HepG2 (cell line): ENCODE results near the gene PRKCE.

ENCODE experiments used
- CREM ChIP-seq, 2 experiments: sonication (generic) in 1 of 2; formaldehyde crosslinking in 1 of 2; IDR thresholded peaks; 2 replicates each; pipeline versions ENCODE4 v1.4.0 to v1.6.1; 2016 to 2020; ENCODE audit warnings: antibody characterized with exemption in 1 of 2, mild to moderate bottlenecking in 1 of 2, missing genetic modification reagents in 1 of 2
- POGZ ChIP-seq: sonication (generic); formaldehyde crosslinking; IDR thresholded peaks from 2 replicates; pipeline ENCODE4 v1.4.0; 2020; ENCODE audit warnings: mild to moderate bottlenecking, missing genetic modification reagents
- TAF1 ChIP-seq: sonication (generic); formaldehyde crosslinking; IDR thresholded peaks from 2 replicates; pipeline ENCODE4 v1.4.0; 2020; ENCODE audit warnings: missing genetic modification reagents
- TF ChIP-seq, protein P1 (sequence below): IDR thresholded peaks from 2 replicates; pipeline ENCODE4 v1.6.1; 2016; ENCODE audit warnings: mild to moderate bottlenecking

DNA sequence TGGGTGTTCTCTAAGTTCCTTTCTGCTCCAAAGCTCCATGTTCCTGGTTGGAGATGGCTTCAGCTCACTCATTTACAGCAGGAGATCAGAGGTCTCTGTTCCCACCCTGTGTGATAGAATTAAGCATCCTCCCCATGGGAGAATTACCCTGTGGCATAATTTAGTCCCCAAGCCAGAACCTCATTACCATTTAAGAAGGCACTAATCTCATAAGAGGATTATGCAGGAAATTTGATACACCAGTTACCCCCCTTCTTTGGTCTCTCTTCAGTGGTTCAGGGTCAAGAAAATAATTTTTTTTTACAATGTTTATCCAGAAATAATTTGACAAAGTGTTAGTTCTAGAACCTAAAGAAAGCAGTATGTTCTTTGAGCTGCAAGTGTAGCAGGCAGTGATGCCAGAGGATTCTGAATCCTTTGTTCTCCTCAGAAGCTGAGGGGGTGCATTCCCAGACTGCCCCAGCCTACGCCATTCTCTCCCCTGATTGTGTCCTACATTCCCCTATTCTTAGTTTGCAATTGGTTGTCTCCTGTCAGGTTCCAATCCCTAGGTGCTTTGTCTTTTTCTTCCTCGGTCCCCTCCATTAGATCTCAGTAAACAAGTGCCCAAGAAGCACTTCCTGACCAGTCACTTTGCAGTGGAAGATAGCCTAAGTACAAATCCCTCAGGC, 163.6 kb downstream of the PRKCE start:
- TF ChIP-seq, protein P1, sequence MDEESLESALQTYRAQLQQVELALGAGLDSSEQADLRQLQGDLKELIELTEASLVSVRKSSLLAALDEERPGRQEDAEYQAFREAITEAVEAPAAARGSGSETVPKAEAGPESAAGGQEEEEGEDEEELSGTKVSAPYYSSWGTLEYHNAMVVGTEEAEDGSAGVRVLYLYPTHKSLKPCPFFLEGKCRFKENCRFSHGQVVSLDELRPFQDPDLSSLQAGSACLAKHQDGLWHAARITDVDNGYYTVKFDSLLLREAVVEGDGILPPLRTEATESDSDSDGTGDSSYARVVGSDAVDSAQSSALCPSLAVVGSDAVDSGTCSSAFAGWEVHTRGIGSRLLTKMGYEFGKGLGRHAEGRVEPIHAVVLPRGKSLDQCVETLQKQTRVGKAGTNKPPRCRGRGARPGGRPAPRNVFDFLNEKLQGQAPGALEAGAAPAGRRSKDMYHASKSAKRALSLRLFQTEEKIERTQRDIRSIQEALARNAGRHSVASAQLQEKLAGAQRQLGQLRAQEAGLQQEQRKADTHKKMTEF (CRISPR knock-in tag): no peak
- TF ChIP-seq POGZ (CRISPR knock-in tag) (no peak), TAF1 (CRISPR knock-in tag) (no peak), CREM (IDR thresholded peaks at IDR 0.05) (no peak), CREM (CRISPR knock-in tag; IDR thresholded peaks at IDR 0.05) (no peak)
